HG02870 (cell line): ENCODE measurements around the gene GOLGA6L10.
"Not testable (repeated sequence)": the region's sequence is repeated elsewhere in the genome, so short reads cannot be mapped to it uniquely, and the experiment has no call there.

Experiments
- ATAC-seq: cut with Tn5 transposase; IDR thresholded peaks from one replicate; pipeline ENCODE4 v1.9.1; 2021; ENCODE audit warnings: mild to moderate bottlenecking, moderate library complexity; ENCODE audit not compliant: unreplicated experiment

The GOLGA6L10 gene

GRCh38 chr15:82319522-82320278 lies 29.6 kb downstream of the GOLGA6L10 start:
- not testable (repeated sequence) for ATAC-seq

DNA sequence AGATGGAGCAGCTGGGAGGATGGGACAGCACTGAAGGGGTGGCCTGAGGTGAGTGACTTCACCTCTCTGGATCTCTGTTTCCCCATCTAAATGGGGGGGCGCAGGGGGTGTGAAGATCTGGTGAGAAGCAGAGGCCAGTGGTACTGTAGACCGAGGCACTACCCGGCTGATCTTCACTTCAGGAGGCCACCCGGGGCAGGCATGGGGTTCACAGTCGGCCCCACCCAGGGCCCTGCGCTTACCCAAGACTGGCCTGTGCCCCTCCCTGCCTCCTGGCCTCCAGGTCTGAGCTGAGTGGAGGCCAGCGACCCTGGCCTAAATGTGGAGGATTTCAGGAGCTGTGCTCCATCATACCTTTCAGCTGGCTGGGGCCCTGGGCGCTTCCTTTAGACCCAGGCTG lies 31.0 kb downstream of the GOLGA6L10 start:
- not testable (repeated sequence) for ATAC-seq

GRCh38 chr15:82317516-82317915 lies 31.8 kb downstream of the GOLGA6L10 start:
- ATAC-seq = not testable (repeated sequence)

DNA sequence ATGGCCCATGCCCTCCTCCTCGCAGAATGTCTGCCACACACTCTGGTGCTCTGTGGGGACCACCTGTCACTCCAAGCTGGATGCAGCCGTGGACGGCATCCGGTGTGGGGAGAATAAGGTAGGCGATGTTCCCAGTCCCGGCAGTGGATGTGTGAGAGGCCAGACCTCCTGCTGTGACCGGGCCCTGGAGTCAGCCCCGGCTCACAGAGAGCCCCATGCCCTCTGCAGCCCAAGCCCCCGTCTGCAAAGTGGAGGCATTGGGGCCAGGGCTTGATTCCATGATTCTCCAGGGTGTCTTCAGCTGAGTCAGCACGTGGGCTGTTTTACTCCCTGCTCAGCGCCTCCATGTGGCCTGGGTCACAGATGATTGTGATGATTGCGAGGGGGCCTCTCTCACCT lies 32.2 kb downstream of the GOLGA6L10 start:
- ATAC-seq = no peak

DNA sequence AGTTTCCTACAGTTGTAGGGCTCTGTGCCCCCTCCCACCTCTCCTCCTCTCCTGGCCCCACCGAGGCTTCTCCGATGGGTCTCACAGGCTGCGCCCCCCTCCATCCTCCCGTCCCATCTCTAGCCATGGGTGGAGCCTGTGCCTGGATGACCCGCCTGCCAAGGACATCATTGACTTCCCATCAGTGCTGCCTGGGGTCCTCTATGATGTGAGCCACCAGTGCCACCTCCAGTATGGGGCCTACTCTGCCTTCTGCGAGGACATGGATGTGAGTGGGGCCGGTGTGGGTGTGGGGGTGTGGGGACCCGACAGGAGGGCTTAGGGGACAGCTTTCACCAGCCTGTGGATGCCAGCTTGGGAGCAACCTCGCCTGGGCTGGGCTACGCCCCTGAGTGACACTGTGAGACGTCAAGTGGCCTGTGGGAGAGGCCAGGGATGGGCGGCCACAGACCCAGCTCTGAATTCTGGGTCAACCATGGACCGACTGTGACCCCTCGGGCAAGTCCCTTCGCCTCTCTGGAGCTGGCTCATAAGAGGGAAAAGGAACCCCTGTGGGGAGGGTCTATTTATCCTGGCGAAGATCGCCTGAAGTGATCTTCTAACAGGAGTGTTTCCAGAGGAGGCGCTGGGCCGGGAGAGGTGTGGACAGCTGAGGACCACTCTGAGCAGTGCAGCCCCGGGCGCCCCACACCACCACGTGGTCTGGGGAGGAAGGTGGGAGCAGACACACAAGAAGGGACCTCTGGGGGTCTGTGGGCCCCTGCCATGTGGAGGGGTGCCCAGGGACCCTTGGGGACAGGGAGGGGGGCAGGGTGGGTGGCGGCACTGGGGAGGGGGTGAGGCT lies 32.8 kb downstream of the GOLGA6L10 start:
- ATAC-seq = not testable (repeated sequence)

DNA sequence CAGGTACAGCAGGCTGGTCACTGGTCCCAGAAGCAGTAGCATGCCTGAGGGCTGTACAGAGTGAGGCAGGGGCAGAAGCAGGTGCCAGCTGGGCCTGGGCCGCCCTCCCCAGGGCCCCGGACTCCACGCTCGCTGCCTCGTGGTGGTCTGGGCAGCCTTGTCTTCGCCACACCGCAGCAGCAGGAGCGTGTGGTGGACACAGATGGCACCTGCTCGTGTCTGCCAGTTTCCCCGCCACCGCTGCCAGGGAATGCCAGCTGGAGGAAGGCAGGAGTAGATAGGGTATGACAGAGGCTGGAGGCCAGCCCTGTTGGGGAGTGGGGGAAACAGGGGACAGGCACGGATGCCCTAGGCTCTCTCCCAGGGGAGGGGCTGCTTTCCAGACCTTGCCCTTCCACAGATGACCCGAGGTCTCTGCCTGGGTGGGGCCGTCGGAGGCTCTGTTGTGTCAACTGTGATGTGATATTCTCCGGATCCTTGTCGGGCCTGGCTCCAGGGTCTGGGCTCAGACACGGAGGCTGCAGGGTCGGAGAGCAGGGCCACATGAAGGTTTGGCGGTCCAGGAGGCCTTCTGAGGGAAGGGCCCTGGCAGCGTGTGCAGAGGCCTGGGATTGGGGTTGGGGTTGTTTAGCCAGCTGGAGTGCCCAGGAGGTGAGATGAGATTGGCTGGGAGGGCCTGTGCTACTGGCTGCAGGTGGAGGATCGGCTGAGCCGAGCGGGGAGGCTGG lies 33.6 kb downstream of the GOLGA6L10 start:
- ATAC-seq = no peak

- ATAC-seq = no peak
Observed at GRCh38 chr15:82314769-82315518, 34.3 kb downstream of the GOLGA6L10 start.

DNA sequence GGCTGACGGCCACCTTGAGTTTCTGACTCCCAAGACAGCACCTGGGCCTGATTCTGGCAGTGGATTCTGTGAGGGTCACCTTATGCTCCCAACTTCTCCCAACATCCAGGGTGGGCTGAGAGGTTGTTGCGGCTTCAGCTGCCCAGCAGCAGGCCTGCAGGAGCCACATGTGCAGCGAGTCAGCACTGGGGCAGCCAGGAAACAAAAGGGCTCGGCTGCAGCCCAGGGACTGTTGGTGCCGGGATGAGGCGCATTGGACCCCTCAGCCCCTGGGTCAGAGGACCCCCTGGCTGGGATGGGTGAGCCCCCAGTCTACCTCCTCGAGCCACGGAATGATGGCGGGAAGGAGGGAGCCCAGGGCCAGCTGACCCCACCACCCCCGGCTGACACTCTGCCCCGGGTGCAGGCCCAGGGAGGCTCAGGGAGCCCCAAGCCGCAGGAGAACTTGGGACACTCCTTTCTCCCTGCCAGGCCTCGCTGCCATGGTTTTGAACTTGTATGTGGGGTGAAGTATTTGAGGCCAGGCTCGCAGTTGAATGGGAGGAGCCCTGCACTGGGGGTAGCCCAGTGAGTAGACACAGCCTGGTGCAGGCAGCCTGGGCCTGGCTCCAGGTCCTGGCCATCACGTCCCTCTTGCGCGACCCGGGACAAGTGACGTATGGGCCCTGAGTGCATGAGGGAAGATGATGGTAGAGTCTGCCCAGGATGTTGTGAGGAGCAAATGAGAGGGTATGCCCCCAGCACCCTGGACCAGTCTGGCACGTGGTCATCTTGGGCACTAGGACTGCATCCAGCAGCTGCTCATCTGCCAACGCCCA lies 35.1 kb downstream of the GOLGA6L10 start:
- not testable (repeated sequence) for ATAC-seq

GRCh38 chr15:82313446-82313845 lies 35.8 kb downstream of the GOLGA6L10 start:
- no peak for ATAC-seq

GRCh38 chr15:82312586-82313349 lies 36.5 kb downstream of the GOLGA6L10 start:
- ATAC-seq = no peak

DNA sequence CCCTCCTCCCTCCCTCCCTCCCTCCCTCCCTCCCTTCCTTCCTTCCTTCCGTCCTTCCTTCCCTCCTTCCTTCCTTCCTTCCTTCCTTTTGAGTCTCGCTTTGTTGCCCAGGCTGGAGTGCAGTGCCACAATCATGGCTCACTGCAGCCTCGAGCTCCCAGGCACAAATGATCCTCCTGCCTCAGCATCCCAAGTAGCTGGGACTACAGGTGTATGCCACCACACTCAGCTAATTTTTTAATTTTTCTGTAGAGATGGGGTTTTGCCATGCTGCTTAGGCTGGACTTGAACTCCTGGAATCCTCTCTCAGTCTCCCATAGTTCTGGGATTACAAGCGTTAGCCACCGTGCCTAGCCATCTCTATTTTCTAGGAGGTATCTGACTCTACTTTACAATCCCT lies 38.0 kb downstream of the GOLGA6L10 start:
- not testable (repeated sequence) for ATAC-seq

DNA sequence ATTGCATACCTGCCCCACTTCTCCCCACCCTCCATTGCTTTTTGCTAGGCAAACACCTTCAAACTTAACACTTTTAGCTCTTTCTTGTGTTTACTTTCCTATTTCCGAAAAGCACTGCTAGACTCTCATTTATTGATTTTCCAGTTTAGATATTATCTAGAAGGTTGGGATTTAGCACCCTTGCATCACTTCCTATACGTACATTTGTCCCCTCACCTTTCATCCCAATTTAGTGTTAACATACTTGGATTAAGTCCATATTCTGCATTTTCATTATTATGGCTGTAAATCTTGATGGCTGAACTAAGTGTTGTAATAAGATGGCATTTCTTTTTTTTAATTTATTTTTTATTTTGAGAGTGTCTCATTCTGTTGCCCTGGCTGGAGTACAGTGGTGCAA lies 39.5 kb downstream of the GOLGA6L10 start:
- ATAC-seq = no peak

DNA sequence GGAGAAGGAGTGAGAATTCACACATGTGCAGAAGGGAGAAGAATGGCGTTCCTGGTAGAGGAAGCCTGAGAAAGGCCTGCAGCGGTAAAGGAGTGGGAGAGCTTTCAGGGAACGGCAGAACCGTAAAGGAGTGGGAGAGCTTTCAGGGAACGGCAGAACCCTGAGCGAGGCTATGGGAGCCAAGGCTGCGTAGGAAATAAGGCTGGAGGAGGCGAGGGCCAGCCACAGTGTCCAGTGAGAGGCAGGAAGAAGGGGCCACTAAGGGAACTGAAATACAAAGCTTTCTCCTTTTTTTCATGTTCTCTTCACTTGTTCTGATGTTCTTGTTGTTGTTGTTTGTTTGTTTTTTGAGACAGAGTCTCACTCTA lies 41.6 kb downstream of the GOLGA6L10 start:
- ATAC-seq = no peak

GRCh38 chr15:82306791-82307713 lies 42.2 kb downstream of the GOLGA6L10 start:
- ATAC-seq = no peak

- no peak for ATAC-seq
Observed at GRCh38 chr15:82305621-82306048, 43.6 kb downstream of the GOLGA6L10 start.

DNA sequence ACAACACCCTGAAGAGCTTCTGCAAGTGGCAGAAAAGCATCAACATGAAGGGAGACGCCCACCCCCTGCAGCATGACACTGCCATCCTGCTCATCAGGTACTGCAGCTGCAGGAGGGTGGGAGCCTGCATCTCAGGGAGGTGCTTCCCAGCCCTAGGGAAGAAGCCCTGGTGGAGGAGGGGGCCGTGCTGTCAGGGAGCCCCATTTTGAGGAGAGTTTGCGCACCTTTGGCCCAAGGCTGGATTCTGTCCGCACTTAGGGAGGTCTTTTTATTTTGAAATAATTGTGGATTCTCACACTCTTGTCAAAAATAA lies 44.5 kb downstream of the GOLGA6L10 start:
- ATAC-seq = no peak

- no peak for ATAC-seq
Observed at GRCh38 chr15:82303956-82304777, 45.1 kb downstream of the GOLGA6L10 start.
